GM12872 (cell line): ENCODE data around the gene ETNK1.

ENCODE experiments used
- CTCF ChIP-seq: IDR thresholded peaks from 3 replicates; pipeline ENCODE4 v1.5.1; 2011; ENCODE audit warnings: low read depth, mild to moderate bottlenecking, low read length, moderate library complexity; ENCODE audit not compliant: insufficient read depth

ETNK1 gene

GRCh38 chr12:22719745-22720144, 94.8 kb downstream of the ETNK1 start:
- no peak for TF ChIP-seq CTCF

- TF ChIP-seq CTCF = no peak
Measured at GRCh38 chr12:22722081-22722480, 97.1 kb downstream of the ETNK1 start.

- TF ChIP-seq CTCF = no peak
Measured at GRCh38 chr12:22722779-22723178, 97.8 kb downstream of the ETNK1 start.

- no peak for TF ChIP-seq CTCF
Measured at GRCh38 chr12:22728987-22729386, 104.0 kb downstream of the ETNK1 start.

GRCh38 chr12:22729431-22729956, 104.5 kb downstream of the ETNK1 start:
- no peak for TF ChIP-seq CTCF

GRCh38 chr12:22729957-22730443, 105.0 kb downstream of the ETNK1 start:
- TF ChIP-seq CTCF = no peak

- no peak for TF ChIP-seq CTCF
Measured at GRCh38 chr12:22731236-22731635, 106.3 kb downstream of the ETNK1 start.
